Coronary artery (tissue), 2 donors: Measurements from ENCODE around the gene TSGA10.
"Not testable (repeated sequence)": the region's sequence is repeated elsewhere in the genome, so short reads cannot be mapped to it uniquely, and the experiment has no call there.

Experiments used
- DNase-seq: peaks from one replicate; pipeline ENCODE4 v3.0.0-alpha.2; 2017; ENCODE audit warnings: low spot score
- H3K27ac ChIP-seq, 2 donors: fragments of 200-600 bp; sonication (generic); one replicate each; pipeline ENCODE4 v1.5.1; 2016 to 2019
- H3K4me3 ChIP-seq: fragments of 200-600 bp; sonication (generic); 2 replicates; pipeline ENCODE4 v1.5.1; 2016; ENCODE audit warnings: mild to moderate bottlenecking, moderate library complexity
- CTCF ChIP-seq: fragments of 200-600 bp; sonication (generic); IDR thresholded peaks from one replicate; pipeline ENCODE4 v1.5.1; 2019; ENCODE audit warnings: antibody characterized with exemption

TSGA10 gene

GRCh38 chr2:99032001-99032400 is 122.7 kb downstream of the TSGA10 start:
- no peak for DNase-seq
- Histone ChIP-seq H3K4me3 (no peak overlapping the region), H3K27ac (no peak overlapping the region)
- TF ChIP-seq CTCF: no peak

GRCh38 chr2:99031481-99031880 is 123.3 kb downstream of the TSGA10 start:
- no peak overlapping the region for H3K4me3 ChIP-seq
- H3K27ac ChIP-seq: no peak overlapping the region
- no peak for TF ChIP-seq CTCF
- DNase-seq: no peak

GRCh38 chr2:99028558-99028957 is 126.2 kb downstream of the TSGA10 start:
- no peak overlapping the region for H3K27ac ChIP-seq
- no peak overlapping the region for H3K4me3 ChIP-seq
- no peak for TF ChIP-seq CTCF
- no peak for DNase-seq

GRCh38 chr2:99027856-99028255 is 126.9 kb downstream of the TSGA10 start:
- Histone ChIP-seq H3K27ac (no peak overlapping the region), H3K4me3 (no peak overlapping the region)
- DNase-seq: no peak
- TF ChIP-seq CTCF: no peak

GRCh38 chr2:99000708-99001107 is 154.0 kb downstream of the TSGA10 start:
- no peak overlapping the region for H3K27ac ChIP-seq
- TF ChIP-seq CTCF: no peak
- no peak overlapping the region for H3K4me3 ChIP-seq
- DNase-seq: no peak

GRCh38 chr2:98988695-98989094 is 166.0 kb downstream of the TSGA10 start:
- H3K27ac ChIP-seq, DNase-seq, H3K4me3 ChIP-seq: not testable (repeated sequence)

- no peak for DNase-seq
- no peak overlapping the region for H3K4me3 ChIP-seq
- TF ChIP-seq CTCF: no peak
- no peak overlapping the region for H3K27ac ChIP-seq
Observed at GRCh38 chr2:98985905-98986666, 168.7 kb downstream of the TSGA10 start.
